Lower lobe of right lung (tissue), 2 donors: Measurements from ENCODE around the gene SLC25A22. TPM values are rescaled to one million over a fixed set of nuclear protein-coding genes. Genes with fewer than 3 reads are reported as not detected.

Source experiments
- ATAC-seq, 2 donors: fragments of 200-7000 bp; cut with Tn5 transposase; one replicate each; pipeline ENCODE4 v1.9.1; 2020 to 2022; ENCODE audit warnings: mild to moderate bottlenecking in 2 of 2, moderate library complexity in 2 of 2
- DNase-seq: peaks from one replicate; pipeline ENCODE4 v3.0.0-alpha.2; 2020
- H3K27ac ChIP-seq: fragments of 200-600 bp; one replicate; pipeline ENCODE4 v1.8.0; 2022
- H3K27me3 ChIP-seq: fragments of 200-600 bp; one replicate; pipeline ENCODE4 v1.8.0; 2022; ENCODE audit warnings: low read depth
- H3K36me3 ChIP-seq: fragments of 200-600 bp; one replicate; pipeline ENCODE4 v1.8.0; 2022; ENCODE audit warnings: mild to moderate bottlenecking
- H3K4me1 ChIP-seq: fragments of 200-600 bp; one replicate; pipeline ENCODE4 v1.8.0; 2022
- H3K4me3 ChIP-seq: fragments of 200-600 bp; one replicate; pipeline ENCODE4 v1.8.0; 2022; ENCODE audit warnings: mild to moderate bottlenecking
- H3K9me3 ChIP-seq: fragments of 200-600 bp; one replicate; pipeline ENCODE4 v1.8.0; 2022
- intact Hi-C: fragments of 100-400 bp; cut with DNase I; formaldehyde crosslinking; loops from one replicate; pipeline ENCODE4 v1.11.0; 2022
- total RNA-seq: library from RNA; stranded (reverse); fragmentation: NEBNext Ultra II Directional; extraction: Animal tissue kit (Norgen Biotek cat#: 25700); gene quantifications from one replicate; pipeline ENCODE4 v1.2.1, GENCODE V29; 2021
- TF ChIP-seq, protein P1 (sequence below): fragments of 200-600 bp; IDR thresholded peaks from one replicate; pipeline ENCODE4 v1.8.0; 2022; ENCODE audit warnings: antibody characterized with exemption, mild to moderate bottlenecking
- donor health status: DM: no; HTN: yes; CAD: no; lungs with severe emphysema.

SLC25A22 gene
- total RNA-seq, 1 donor from 2014 or later, result 18.2 TPM

DNA sequence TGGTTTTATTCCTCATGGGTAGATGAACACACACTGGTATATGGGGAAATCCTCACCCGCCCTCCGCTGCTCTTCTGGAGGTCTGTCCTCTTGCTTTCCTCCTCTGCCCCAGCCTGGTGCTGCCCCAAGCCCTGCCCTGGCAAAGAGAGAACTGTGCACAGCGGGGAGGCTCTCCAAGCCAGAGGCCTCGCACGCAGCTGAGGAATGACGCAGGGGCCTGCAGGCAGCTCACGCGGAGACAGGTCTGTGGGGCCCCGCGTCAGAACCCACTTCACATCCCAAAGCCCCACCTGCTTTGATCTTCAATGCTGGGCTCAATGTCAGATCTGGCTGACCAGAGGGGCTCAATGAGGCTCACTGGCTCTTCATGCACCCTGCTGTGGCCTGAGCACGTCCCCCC, 30.8 kb downstream of the SLC25A22 start:
- H3K36me3 ChIP-seq, result peaks cover 72% of the 10 kb centered on the region
- no peak for DNase-seq

DNA sequence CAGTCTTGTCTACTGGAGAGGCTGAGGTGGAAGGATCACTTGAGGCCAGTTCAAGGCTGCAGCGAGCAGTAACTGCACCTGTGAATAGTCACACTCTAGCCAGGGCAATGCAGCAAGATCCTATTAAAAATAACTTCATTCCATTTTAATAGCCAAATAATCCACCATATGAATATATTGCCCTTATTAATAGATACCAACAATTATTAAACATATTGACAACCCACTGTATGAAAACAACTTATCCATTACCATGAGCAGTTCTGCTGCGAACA, 31.2 kb downstream of the SLC25A22 start:
- DNase-seq (no peak), ATAC-seq (no peak)
- Histone ChIP-seq H3K9me3 (no peaks in the 10 kb centered on the region), H3K27me3 (no peaks in the 10 kb centered on the region), H3K4me3 (no peak overlapping the region), H3K27ac (no peak overlapping the region), H3K36me3 (peaks cover 72% of the 10 kb centered on the region), H3K4me1 (peaks cover 6% of the 10 kb centered on the region)
- TF ChIP-seq, protein P1, sequence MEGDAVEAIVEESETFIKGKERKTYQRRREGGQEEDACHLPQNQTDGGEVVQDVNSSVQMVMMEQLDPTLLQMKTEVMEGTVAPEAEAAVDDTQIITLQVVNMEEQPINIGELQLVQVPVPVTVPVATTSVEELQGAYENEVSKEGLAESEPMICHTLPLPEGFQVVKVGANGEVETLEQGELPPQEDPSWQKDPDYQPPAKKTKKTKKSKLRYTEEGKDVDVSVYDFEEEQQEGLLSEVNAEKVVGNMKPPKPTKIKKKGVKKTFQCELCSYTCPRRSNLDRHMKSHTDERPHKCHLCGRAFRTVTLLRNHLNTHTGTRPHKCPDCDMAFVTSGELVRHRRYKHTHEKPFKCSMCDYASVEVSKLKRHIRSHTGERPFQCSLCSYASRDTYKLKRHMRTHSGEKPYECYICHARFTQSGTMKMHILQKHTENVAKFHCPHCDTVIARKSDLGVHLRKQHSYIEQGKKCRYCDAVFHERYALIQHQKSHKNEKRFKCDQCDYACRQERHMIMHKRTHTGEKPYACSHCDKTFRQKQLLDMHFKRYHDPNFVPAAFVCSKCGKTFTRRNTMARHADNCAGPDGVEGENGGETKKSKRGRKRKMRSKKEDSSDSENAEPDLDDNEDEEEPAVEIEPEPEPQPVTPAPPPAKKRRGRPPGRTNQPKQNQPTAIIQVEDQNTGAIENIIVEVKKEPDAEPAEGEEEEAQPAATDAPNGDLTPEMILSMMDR, result no peak
- intact Hi-C loops, result no loop called here

More for the DNA sequence above, 30.8 kb downstream of the SLC25A22 start:
- Histone ChIP-seq H3K27me3 (no peaks in the 10 kb centered on the region), H3K4me1 (peaks cover 6% of the 10 kb centered on the region), H3K27ac (no peak overlapping the region), H3K4me3 (no peak overlapping the region), H3K9me3 (no peaks in the 10 kb centered on the region)
- TF ChIP-seq, protein P1, result no peak
- no peak for ATAC-seq
- intact Hi-C loops, result no loop called here

DNA sequence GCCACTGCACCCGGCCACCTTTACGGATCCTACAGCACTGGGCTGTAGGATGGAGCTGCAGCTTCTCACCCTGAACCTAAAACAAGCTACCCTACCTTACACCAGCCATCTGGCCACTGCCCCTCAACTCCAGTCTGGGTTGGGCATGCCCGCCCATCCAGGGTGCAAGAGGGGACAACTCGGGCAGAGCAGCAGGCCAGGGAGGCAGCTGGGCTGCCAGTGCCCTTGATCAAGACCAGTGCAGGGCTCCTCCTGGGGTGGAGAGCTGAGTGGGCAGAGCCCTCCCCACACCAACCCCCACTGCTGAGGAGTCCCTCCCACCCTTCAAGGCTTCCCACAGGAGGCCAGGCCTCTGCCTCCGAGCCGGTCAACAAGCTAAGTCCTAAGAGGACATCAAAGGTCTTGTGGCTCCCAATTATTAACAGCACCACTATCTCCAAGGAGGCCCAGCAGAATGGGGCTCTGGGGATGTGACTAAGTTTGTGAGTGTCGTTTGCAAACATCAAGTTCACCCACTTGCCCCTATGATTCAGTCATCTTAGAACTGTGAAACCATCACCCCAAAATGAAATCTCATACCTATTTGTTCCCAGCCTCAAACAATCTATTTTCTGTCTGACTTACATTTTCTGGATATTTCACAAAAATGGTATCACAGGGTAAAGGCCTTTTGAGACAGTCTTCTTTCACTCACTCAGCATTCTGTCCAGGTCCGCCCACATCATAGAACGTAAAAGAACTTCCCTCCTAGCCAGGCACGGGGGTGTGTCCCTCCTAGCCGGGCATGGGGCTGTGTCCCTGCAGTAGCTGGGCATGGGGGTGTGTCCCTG, 31.8 kb downstream of the SLC25A22 start:
- Histone ChIP-seq H3K4me3 (no peak overlapping the region), H3K36me3 (peaks cover 72% of the 10 kb centered on the region), H3K4me1 (peaks cover 6% of the 10 kb centered on the region), H3K9me3 (no peaks in the 10 kb centered on the region), H3K27me3 (no peaks in the 10 kb centered on the region), H3K27ac (no peak overlapping the region)
- DNase-seq, result no peak
- intact Hi-C loops, result no loop called here
- TF ChIP-seq, protein P1, result no peak
- no peak for ATAC-seq

DNA sequence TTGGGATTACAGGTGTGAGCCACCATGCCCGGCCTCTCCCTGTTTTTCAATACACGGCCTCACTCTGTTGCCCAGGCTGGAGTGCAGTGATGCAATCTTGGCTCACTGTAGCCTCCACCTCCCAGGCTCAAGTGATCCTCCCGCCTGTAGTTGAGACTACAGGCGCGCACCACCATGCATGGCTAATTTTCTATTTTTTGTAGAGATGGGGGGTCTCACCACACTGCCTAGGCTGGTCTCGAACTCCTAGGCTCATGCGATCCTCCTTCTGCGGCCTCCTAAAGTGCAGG, 32.3 kb downstream of the SLC25A22 start:
- intact Hi-C loops, result no loop called here
- ATAC-seq (no peak), DNase-seq (no peak)
- Histone ChIP-seq H3K4me3 (no peak overlapping the region), H3K36me3 (peaks cover 72% of the 10 kb centered on the region), H3K27ac (no peak overlapping the region), H3K9me3 (no peaks in the 10 kb centered on the region), H3K4me1 (peaks cover 6% of the 10 kb centered on the region), H3K27me3 (no peaks in the 10 kb centered on the region)
- TF ChIP-seq, protein P1, result no peak

DNA sequence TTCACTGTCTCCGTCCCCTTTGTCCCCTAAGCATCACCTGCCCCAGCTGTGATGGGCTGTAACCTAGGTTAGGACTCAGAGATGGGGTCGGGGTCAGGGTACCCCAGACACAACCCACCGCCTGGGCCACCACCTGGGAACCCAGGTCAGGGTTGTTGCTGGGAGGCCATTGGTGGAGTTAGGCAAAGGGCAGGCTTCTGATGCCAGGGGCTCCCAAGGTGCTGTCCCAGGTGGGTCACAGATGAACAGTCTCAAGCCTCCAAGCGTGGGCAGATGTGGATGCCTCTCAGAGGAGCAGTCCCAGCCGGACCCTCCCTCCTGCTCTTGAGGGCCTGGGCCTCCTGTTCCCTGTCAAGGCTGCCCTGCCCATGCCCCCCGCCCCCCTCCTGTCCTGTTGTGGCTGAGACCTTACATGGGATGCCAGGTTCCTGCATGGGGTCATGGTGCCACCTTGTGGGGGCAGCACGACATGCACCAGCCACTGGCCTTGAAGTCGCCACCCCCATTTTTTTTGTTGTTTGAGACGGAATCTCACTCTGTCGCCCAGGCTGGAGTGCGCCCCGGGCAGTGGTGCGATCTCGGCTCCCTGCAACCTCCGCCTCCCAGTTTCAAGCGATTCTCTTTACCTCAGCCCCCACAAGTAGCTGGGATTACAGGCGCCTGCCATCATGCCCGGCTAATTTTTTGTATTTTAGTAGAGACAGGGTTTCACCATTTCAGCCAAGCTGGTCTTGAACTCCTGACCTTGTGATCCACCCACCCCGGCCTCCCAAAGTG, 32.9 kb downstream of the SLC25A22 start:
- intact Hi-C loops, result no loop called here
- peaks cover 72% of the 10 kb centered on the region for H3K36me3 ChIP-seq

More for the DNA sequence above, 32.9 kb downstream of the SLC25A22 start:
- TF ChIP-seq, protein P1, result peak; percentile 60
- peak; percentile 77 for DNase-seq
- H3K4me1 ChIP-seq, result peaks cover 6% of the 10 kb centered on the region
- no peak overlapping the region for H3K4me3 ChIP-seq
- no peaks in the 10 kb centered on the region for H3K9me3 ChIP-seq
- no peaks in the 10 kb centered on the region for H3K27me3 ChIP-seq
- ATAC-seq, result peak; percentile 43 to 62
- H3K27ac ChIP-seq, result no peak overlapping the region
